ENCODE data around the gene KIF17.

DNA sequence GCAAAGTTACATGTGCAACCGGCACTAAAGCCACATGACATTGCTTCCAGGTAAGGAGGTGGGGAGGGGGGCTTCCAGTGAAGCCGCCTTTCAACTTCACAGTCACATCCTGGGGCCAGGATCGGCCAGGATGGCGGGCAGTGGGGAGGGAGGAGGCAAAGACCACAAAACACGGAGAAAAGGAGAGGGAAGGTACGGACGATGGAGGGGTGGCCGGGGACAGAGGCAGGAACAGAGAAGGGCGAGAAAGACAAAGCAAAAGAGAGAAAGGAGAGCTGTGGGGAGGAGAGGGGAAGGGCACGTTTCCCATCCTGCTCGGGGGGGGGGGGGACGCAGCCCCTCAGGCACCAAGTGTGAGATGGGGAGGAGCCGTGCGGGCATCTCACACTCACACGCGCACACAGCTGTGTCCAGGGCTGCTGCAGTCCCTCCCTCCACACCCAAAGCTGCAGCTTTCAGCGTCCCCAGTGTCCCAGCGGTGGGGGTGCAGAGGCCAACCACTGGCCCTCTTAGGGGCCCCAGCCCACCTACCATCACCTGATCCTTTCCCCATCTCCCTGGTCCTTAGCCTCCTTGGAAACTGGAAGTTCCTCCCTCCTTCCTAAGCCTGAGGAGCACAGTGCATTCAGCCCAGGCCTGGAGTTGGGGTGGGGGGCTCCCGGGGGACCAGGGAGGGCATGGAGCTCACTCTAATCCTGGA, 12.3 kb upstream of the KIF17 start:
- TF ChIP-seq, protein P1, sequence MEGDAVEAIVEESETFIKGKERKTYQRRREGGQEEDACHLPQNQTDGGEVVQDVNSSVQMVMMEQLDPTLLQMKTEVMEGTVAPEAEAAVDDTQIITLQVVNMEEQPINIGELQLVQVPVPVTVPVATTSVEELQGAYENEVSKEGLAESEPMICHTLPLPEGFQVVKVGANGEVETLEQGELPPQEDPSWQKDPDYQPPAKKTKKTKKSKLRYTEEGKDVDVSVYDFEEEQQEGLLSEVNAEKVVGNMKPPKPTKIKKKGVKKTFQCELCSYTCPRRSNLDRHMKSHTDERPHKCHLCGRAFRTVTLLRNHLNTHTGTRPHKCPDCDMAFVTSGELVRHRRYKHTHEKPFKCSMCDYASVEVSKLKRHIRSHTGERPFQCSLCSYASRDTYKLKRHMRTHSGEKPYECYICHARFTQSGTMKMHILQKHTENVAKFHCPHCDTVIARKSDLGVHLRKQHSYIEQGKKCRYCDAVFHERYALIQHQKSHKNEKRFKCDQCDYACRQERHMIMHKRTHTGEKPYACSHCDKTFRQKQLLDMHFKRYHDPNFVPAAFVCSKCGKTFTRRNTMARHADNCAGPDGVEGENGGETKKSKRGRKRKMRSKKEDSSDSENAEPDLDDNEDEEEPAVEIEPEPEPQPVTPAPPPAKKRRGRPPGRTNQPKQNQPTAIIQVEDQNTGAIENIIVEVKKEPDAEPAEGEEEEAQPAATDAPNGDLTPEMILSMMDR (IDR thresholded peaks at IDR 0.05), result no peak
- peak; percentile 19 for TF ChIP-seq EZH2 (IDR thresholded peaks at IDR 0.05)
- TF ChIP-seq EZH2phosphoT487 (IDR thresholded peaks at IDR 0.05), result no peak

Data from neural progenitor cell (in vitro differentiated cells).